Stimulated activated naive CD4-positive, alpha-beta T cell treated with Interleukin-2 at 50 U/mL for 16 hours (primary cell): ENCODE results near the gene PSMD8.
"Not testable (repeated sequence)": the region's sequence is repeated elsewhere in the genome, so short reads cannot be mapped to it uniquely, and the experiment has no call there.

Experiments
- DNase-seq: peaks from one replicate; lab custom pipeline; 2025; lab: John Stamatoyannopoulos, UW

The PSMD8 gene

GRCh38 chr19:38362076-38362945, 12.1 kb upstream of the PSMD8 start:
- peak; percentile 81 for DNase-seq

GRCh38 chr19:38362946-38363688, 11.3 kb upstream of the PSMD8 start:
- DNase-seq: not testable (repeated sequence)

GRCh38 chr19:38367041-38367440, 7.3 kb upstream of the PSMD8 start:
- DNase-seq: no peak

- DNase-seq: no peak
Measured at GRCh38 chr19:38369584-38369983, 4.8 kb upstream of the PSMD8 start.

GRCh38 chr19:38370299-38370698, 4.1 kb upstream of the PSMD8 start:
- DNase-seq: no peak

- DNase-seq: no peak
Measured at GRCh38 chr19:38371081-38371480, 3.3 kb upstream of the PSMD8 start.

GRCh38 chr19:38373907-38374331, 452 bp upstream of the PSMD8 start:
- no peak for DNase-seq

- no peak for DNase-seq
Measured at GRCh38 chr19:38375098-38375493, 725 bp downstream of the PSMD8 start.

- no peak for DNase-seq
Measured at GRCh38 chr19:38375748-38376147, 1.4 kb downstream of the PSMD8 start.

GRCh38 chr19:38376576-38376975, 2.2 kb downstream of the PSMD8 start:
- DNase-seq: no peak

GRCh38 chr19:38377052-38377451, 2.7 kb downstream of the PSMD8 start:
- DNase-seq: no peak

GRCh38 chr19:38378866-38379265, 4.5 kb downstream of the PSMD8 start:
- DNase-seq: no peak

- no peak for DNase-seq
Measured at GRCh38 chr19:38381138-38381537, 6.8 kb downstream of the PSMD8 start.

- DNase-seq: no peak
Measured at GRCh38 chr19:38383184-38383583, 8.8 kb downstream of the PSMD8 start.

- no peak for DNase-seq
Measured at GRCh38 chr19:38383743-38384142, 9.4 kb downstream of the PSMD8 start.

GRCh38 chr19:38384209-38385027, 10.0 kb downstream of the PSMD8 start:
- no peak for DNase-seq

- DNase-seq: no peak
Measured at GRCh38 chr19:38385057-38385803, 10.9 kb downstream of the PSMD8 start.

GRCh38 chr19:38385804-38386257, 11.5 kb downstream of the PSMD8 start:
- no peak for DNase-seq

- no peak for DNase-seq
Measured at GRCh38 chr19:38386300-38386970, 12.1 kb downstream of the PSMD8 start.

GRCh38 chr19:38386971-38387549, 12.7 kb downstream of the PSMD8 start:
- DNase-seq: no peak
